Activated CD4-positive, alpha-beta T cell treated with anti-CD3 and anti-CD28 coated beads, Interleukin-2, amount 10 ng/mL, durations not matched to agents 24 days and 14 days (primary cell): Measurements from ENCODE around the gene TGM3. TPM values are rescaled to one million over a fixed set of nuclear protein-coding genes. Genes with fewer than 3 reads are reported as not detected.

Experiments used
- total RNA-seq: library from RNA; stranded (reverse); gene quantifications from 2 replicates; pipeline ENCODE4 v1.2.3, GENCODE V29; 2022

The TGM3 gene
- total RNA-seq, 1 donor from 2014 or later, result not detected

Other genes starting within 250 kb of the TGM3 start
- 21.4 and 23.0 TPM in 2 replicates for gene STK35, start 194.2 kb upstream of the TGM3 start, total RNA-seq
- gene TGM6, start 84.9 kb downstream of the TGM3 start, total RNA-seq, result not detected in 2 replicates
- 567 and 568 TPM in 2 replicates for gene SNRPB, start 174.8 kb downstream of the TGM3 start, total RNA-seq
- 18.9 and 21.4 TPM in 2 replicates for gene ZNF343, start 212.9 kb downstream of the TGM3 start, total RNA-seq
- gene TMC2, start 240.6 kb downstream of the TGM3 start, total RNA-seq, result not detected in 2 replicates